Measurements from ENCODE around the gene IL31.

Gene IL31

DNA sequence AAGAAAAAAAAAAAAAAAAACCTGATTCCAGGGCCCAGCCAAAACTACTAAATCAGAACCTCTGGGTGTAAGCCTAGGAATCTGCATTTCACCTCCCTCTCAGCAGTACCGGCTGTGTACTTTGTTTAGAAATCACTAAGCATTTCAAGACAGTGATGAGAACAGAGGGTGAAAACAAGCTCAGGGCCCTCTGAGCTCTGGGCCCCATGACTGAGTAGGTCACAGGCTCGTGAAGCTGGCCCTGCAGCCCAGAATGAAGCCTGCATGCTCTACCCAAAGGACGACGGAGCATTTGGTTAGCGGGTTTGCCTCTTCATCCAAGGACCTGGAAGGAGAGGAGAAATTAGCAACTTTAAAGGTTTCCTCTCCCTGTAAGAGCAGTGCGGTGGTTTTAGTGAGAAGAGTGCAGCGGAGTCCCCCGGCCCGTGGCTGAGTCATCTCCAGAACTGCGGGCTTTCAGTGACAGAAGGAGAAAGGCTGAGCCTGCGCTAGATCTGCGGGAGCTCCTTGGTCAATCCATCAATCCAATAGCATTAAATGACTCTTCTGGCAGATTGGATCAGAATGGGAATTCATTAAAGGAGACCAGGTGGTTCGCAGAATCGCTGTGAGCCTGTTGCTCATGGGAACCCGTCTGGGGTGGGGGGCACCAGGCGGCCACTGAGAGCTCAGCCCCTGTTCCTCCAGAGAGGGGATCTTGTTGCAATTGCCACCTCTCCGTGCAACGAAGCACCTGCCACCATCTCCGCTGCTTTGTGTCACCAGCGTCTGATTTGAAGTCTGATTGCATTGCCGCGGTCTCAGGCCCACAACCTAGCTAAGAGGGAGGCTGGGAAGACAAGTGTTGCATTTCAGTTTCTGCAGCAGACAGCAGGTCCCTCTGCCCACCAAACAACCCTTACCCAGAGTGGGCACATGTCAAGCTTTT lies 7.3 kb downstream of the IL31 start:
- no peak overlapping the region for H3K4me3 ChIP-seq (ENCODE audit: low read depth, low read length)

GRCh38 chr12:122162976-122163375 lies 11.0 kb downstream of the IL31 start:
- no peak overlapping the region for H3K4me3 ChIP-seq (ENCODE audit: low read depth, low read length)
- TF ChIP-seq, protein P1, sequence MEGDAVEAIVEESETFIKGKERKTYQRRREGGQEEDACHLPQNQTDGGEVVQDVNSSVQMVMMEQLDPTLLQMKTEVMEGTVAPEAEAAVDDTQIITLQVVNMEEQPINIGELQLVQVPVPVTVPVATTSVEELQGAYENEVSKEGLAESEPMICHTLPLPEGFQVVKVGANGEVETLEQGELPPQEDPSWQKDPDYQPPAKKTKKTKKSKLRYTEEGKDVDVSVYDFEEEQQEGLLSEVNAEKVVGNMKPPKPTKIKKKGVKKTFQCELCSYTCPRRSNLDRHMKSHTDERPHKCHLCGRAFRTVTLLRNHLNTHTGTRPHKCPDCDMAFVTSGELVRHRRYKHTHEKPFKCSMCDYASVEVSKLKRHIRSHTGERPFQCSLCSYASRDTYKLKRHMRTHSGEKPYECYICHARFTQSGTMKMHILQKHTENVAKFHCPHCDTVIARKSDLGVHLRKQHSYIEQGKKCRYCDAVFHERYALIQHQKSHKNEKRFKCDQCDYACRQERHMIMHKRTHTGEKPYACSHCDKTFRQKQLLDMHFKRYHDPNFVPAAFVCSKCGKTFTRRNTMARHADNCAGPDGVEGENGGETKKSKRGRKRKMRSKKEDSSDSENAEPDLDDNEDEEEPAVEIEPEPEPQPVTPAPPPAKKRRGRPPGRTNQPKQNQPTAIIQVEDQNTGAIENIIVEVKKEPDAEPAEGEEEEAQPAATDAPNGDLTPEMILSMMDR (IDR thresholded peaks at IDR 0.05; ENCODE audit: low read depth, low read length) = no peak

More for the DNA sequence above, 7.3 kb downstream of the IL31 start:
- TF ChIP-seq, protein P1 (IDR thresholded peaks at IDR 0.05; ENCODE audit: low read depth, low read length) = no peak

DNA sequence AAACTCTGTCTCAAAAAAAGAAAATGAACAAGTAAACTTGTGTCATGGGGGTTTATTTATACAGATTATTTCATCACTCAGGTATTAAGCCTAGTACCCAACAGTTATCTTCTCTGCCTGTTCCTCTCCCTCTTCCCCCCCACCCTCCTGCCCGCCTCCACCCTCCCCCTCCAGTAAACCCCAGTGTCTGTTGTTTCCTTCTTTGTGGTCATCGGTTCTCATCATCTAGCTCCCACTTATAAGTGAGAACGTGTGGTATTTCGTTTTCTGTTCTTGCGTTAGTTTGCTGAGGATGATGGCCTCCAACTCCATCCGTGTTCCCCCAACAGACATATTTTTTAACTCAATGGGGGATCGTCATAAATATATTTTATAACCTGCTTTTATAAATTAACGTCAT lies 12.3 kb downstream of the IL31 start:
- TF ChIP-seq, protein P1 (IDR thresholded peaks at IDR 0.05; ENCODE audit: low read depth, low read length) = no peak

GRCh38 chr12:122160761-122161160 lies 13.3 kb downstream of the IL31 start:
- TF ChIP-seq, protein P1 (IDR thresholded peaks at IDR 0.05; ENCODE audit: low read depth, low read length) = no peak
- no peak overlapping the region for H3K4me3 ChIP-seq (ENCODE audit: low read depth, low read length)

More for the DNA sequence above, 12.3 kb downstream of the IL31 start:
- H3K4me3 ChIP-seq (ENCODE audit: low read depth, low read length) = no peak overlapping the region

GRCh38 chr12:122159882-122160281 lies 14.1 kb downstream of the IL31 start:
- no peak overlapping the region for H3K4me3 ChIP-seq (ENCODE audit: low read depth, low read length)
- TF ChIP-seq, protein P1 (IDR thresholded peaks at IDR 0.05; ENCODE audit: low read depth, low read length) = no peak

- H3K4me3 ChIP-seq (ENCODE audit: low read depth, low read length) = no peak overlapping the region
Measured at GRCh38 chr12:122158700-122159285, 15.2 kb downstream of the IL31 start.

More at GRCh38 chr12:122158700-122159285, 15.2 kb downstream of the IL31 start:
- TF ChIP-seq, protein P1 (IDR thresholded peaks at IDR 0.05; ENCODE audit: low read depth, low read length) = no peak
